H1 (cell line): ENCODE data around the gene P3R3URF. TPM values are rescaled to one million over a fixed set of nuclear protein-coding genes. Genes with fewer than 3 reads are reported as not detected.

Experiments
- CBX8 ChIP-seq: fragments of 300-800, 300-1000 bp; sonication (generic); IDR thresholded peaks from 2 replicates; pipeline ENCODE4 v1.7.1; 2016; ENCODE audit warnings: low read depth, low read length, borderline replicate concordance
- GTF2F1 ChIP-seq: IDR thresholded peaks from 2 replicates; pipeline ENCODE4 v1.6.1; 2012; ENCODE audit warnings: low read depth, low read length, improper control_type of control experiment, borderline replicate concordance
- HDAC2 ChIP-seq, 2 experiments: fragments of 300-600 bp in 1 of 2; sonication (generic) in 1 of 2; IDR thresholded peaks; 2 replicates each; pipeline ENCODE4 v1.6.1; 2011 to 2012; ENCODE audit warnings: low read depth in 2 of 2, low read length in 2 of 2, mild to moderate bottlenecking in 2 of 2, moderate library complexity in 2 of 2, borderline replicate concordance in 1 of 2, inconsistent platforms in 1 of 2
- HDAC6 ChIP-seq: IDR thresholded peaks from one replicate; pipeline ENCODE4 v1.7.1; 2012; ENCODE audit warnings: low read depth, mild to moderate bottlenecking, inconsistent platforms, low read length, moderate library complexity
- NANOG ChIP-seq: IDR thresholded peaks from 2 replicates; pipeline ENCODE4 v1.6.1; 2011; ENCODE audit warnings: low read length, low read depth, mild to moderate bottlenecking, inconsistent platforms; ENCODE audit not compliant: insufficient read depth, poor library complexity, severe bottlenecking
- POLR2A ChIP-seq, 2 experiments: IDR thresholded peaks; 1 replicate in 1 of 2; 2 replicates in 1 of 2; pipeline ENCODE4 v1.6.1; 2011; ENCODE audit warnings: low read depth in 2 of 2, low read length in 2 of 2, mild to moderate bottlenecking in 2 of 2; ENCODE audit errors: control extremely low read depth in 1 of 2
- RAD21 ChIP-seq, 2 experiments: IDR thresholded peaks in 1 of 2; conservative IDR thresholded peaks in 1 of 2; 2 replicates each; pipeline ENCODE4 v1.6.1; 2011; ENCODE audit warnings: low read depth in 2 of 2, low read length in 2 of 2, improper control_type of control experiment in 1 of 2, inconsistent platforms in 1 of 2, mild to moderate bottlenecking in 1 of 2, moderate library complexity in 1 of 2
- SP1 ChIP-seq: IDR thresholded peaks from 2 replicates; pipeline ENCODE4 v1.6.1; 2011; ENCODE audit warnings: low read depth, low read length
- polyA plus RNA-seq, 7 experiments: library from polyadenylated mRNA; depleted of rRNA in 3 of 7; stranded (reverse) in 5 of 7; unstranded in 2 of 7; fragments of >200 nt in 5 of 7; fragments of 200-250 nt in 2 of 7; gene quantifications; 1 replicate in 5 of 7; 2 replicates in 1 of 7; 4 replicates in 1 of 7; pipeline versions ENCODE4 v1.2.1 to v1.2.3, GENCODE V29; 2011 to 2013; ENCODE audit warnings: missing spikeins in 2 of 7, mixed read lengths in 2 of 7
- total RNA-seq: library from RNA; stranded (reverse); fragmentation: NEBNext Ultra II Directional; extraction: Animal tissue kit (Norgen Biotek cat#: 25700); gene quantifications from 2 replicates; pipeline ENCODE4 v1.2.1, GENCODE V29; 2021
- TF ChIP-seq, protein P1 (sequence below): IDR thresholded peaks from 2 replicates; pipeline ENCODE4 v1.6.1; 2011; ENCODE audit warnings: low read length, improper control_type of control experiment

P3R3URF gene
- total and polyA plus RNA-seq, 2 of the 8 experiments (the other 6 are each of a cell fraction or from before 2014, with no cell fraction given) = not detected

GRCh38 chr1:46171351-46171750 is 4.9 kb downstream of the P3R3URF start (continued):
- TF ChIP-seq, protein P1, sequence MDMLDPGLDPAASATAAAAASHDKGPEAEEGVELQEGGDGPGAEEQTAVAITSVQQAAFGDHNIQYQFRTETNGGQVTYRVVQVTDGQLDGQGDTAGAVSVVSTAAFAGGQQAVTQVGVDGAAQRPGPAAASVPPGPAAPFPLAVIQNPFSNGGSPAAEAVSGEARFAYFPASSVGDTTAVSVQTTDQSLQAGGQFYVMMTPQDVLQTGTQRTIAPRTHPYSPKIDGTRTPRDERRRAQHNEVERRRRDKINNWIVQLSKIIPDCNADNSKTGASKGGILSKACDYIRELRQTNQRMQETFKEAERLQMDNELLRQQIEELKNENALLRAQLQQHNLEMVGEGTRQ = no peak
- no peak for TF ChIP-seq POLR2A (IDR thresholded peaks at IDR 0.05; ENCODE audit: control extremely low read depth in 1 of 2, low read depth in 2 of 2, low read length in 2 of 2)
- no peak for TF ChIP-seq NANOG
- no peak for TF ChIP-seq GTF2F1
- TF ChIP-seq SP1 = no peak
- TF ChIP-seq HDAC6 = no peak
- TF ChIP-seq CBX8 = no peak
- no peak for TF ChIP-seq RAD21 (IDR thresholded peaks at IDR 0.05 in 1 of 2, conservative IDR thresholded peaks at IDR 0.05 in 1 of 2; ENCODE audit: low read depth in 2 of 2, low read length in 2 of 2)
- TF ChIP-seq HDAC2 (IDR thresholded peaks at IDR 0.05; ENCODE audit: borderline replicate concordance in 1 of 2, low read depth in 2 of 2, low read length in 2 of 2) = no peak
